Activated CD4-positive, alpha-beta T cell treated with anti-CD3 and anti-CD28 coated beads for 4 hours (primary cell): Measurements from ENCODE around the gene GULP1.
"Not testable (repeated sequence)": the region's sequence is repeated elsewhere in the genome, so short reads cannot be mapped to it uniquely, and the experiment has no call there.

ENCODE experiments used
- DNase-seq, 2 donors: peaks; one replicate each; pipeline ENCODE4 v3.0.0-alpha.2; 2020

Gene GULP1, protein sequence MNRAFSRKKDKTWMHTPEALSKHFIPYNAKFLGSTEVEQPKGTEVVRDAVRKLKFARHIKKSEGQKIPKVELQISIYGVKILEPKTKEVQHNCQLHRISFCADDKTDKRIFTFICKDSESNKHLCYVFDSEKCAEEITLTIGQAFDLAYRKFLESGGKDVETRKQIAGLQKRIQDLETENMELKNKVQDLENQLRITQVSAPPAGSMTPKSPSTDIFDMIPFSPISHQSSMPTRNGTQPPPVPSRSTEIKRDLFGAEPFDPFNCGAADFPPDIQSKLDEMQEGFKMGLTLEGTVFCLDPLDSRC

GRCh38 chr2:188291617-188292347 is at the start of gene GULP1:
GULP1 (plus strand) TSS chr2:188291874; CDS start chr2:188477703, 185,829 bp downstream.
- DNase-seq = no peak

- no peak for DNase-seq
Measured at GRCh38 chr2:188243381-188243780, 48.3 kb upstream of the GULP1 start.

- DNase-seq = no peak
Measured at GRCh38 chr2:188244383-188244782, 47.3 kb upstream of the GULP1 start.

- DNase-seq = no peak
Measured at GRCh38 chr2:188245230-188245629, 46.4 kb upstream of the GULP1 start.

- no peak for DNase-seq
Measured at GRCh38 chr2:188248513-188248912, 43.2 kb upstream of the GULP1 start.

DNA sequence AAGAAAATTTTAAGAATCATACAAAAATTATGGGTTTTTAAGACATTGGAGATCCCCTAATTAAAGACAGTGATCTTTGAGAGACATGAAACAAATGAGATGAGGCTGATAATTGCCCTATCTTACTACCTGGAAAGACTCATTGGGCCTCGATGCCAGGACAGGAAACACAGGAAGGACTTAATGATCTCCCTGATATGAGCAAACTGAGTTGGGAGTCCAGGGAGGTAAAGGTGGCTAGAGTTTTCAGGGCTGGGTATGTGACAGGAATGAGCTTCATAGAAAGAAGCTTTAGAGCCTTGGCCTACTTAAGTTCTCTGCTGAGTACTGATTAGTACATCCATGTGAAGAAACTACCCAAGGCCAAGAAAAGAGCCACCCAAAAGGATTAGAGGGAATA is 40.6 kb upstream of the GULP1 start:
- no peak for DNase-seq

DNA sequence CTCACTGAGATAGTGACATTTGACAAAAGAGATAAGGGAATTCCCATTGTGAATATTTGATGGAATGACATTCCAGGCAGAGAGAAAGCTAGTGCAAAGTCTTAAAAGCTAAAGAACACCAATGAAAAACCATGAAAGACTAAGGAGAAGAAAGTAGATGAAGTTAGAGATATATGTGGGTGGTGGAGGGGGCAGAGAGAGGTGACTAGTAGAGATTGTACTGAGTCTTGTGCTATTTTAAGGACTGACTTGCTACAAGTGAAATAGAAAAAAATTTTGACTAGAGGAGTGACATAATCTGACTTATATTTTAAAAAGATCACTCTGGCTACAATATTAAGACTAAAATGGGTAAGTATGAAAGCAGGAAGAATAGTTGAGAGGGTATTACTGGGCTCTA is 35.3 kb upstream of the GULP1 start:
- DNase-seq = no peak

- no peak for DNase-seq
Measured at GRCh38 chr2:188265315-188265714, 26.4 kb upstream of the GULP1 start.

- DNase-seq = no peak
Measured at GRCh38 chr2:188267776-188268175, 23.9 kb upstream of the GULP1 start.

DNA sequence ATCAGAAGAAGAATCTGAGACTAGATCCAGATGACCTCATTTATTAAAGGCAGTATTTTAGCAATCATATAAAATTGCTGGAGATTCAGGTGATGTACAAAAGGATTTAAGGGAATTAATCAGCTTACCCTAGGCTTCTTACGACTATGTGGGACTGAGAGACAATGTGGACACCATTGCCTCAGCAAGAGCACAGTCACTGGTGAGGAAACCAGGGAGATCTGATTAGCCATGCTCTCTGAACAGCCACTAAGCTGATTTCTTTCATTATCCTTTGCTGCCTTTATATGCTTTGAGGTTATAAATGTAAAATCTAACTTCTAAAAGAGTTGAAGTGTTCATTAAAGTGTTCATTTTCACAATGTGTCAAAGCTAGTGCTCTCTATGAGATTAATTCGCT is 22.7 kb upstream of the GULP1 start:
- DNase-seq = no peak

DNA sequence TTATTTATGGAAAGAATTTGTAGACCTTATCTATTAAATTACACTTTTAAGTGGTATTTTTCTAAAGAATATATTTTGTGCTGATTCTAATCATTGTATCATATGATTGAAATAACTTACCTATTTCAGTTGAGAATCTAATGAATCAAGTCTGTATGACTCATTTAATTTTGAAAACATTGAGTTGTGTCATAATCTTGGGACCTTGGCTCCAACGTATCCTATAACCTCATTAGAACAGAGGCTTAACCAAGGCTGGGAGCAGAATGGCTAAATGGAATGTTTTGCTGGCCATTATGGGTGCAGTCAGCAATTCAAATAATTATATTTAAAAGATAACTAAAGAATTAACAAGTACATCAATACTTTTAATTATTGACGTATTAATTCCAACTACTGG is 19.6 kb upstream of the GULP1 start:
- DNase-seq = no peak

DNA sequence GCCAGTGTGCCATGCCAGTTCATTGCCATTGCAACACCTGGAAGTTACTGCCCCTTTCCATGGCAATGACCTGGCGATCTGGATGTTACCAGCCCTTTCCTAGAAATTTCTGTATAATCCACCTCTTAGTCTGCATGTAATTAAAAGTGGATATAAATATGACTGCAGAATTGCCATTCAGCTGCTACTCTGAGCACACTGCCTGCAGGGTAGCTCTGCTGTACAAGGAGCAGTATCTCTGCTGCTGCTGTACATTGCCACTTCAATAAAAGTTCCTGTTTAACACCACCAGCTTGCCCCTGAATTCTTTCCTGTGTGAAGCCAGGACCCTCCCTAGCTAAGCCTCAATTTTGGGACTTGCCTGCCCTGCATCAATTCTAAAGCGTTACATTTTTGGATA is 17.4 kb upstream of the GULP1 start:
- no peak for DNase-seq

DNA sequence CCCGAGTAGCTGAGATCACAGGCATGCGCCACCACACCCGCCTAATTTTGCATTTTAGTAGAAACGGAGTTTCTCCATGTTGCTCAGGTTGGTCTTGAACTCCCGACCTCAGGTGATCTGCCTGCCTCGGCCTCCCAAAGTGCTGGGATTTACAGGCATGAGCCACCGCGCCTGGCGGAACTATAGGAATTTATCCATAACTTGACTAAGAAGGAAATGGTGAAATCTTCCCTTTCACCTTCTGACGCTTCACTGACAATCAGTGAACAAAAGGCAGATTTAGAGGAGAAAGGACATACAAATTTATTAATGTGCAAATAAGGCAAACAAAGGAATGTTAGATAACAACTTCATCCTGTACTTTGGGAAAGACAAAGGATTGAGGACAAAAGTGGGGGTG is 15.4 kb upstream of the GULP1 start:
- no peak for DNase-seq

GRCh38 chr2:188277786-188278185 is 13.9 kb upstream of the GULP1 start:
- DNase-seq = no peak

GRCh38 chr2:188278388-188279092 is 13.1 kb upstream of the GULP1 start:
- no peak for DNase-seq

GRCh38 chr2:188279093-188279445 is 12.6 kb upstream of the GULP1 start:
- DNase-seq = no peak

DNA sequence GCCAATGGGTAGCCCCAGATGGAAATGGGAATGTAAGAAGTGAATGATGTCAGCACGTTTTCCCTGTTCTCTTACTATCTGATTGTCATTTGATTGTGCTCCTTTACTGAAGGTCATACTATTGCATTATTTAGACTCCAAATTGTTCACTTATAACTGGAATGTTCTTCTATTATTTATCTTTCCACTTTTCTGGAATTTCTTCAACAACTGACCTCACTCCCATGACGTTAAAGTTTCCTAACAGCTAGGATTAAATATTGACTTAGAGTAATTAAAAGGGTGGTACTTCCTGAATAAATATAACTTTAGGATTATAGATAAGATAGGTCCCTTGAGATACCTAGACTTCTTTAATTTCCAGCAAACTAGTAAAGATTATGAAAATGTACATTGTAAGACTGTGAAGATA is 10.9 kb upstream of the GULP1 start:
- no peak for DNase-seq

- DNase-seq = no peak
Measured at GRCh38 chr2:188282907-188283306, 8.8 kb upstream of the GULP1 start.

DNA sequence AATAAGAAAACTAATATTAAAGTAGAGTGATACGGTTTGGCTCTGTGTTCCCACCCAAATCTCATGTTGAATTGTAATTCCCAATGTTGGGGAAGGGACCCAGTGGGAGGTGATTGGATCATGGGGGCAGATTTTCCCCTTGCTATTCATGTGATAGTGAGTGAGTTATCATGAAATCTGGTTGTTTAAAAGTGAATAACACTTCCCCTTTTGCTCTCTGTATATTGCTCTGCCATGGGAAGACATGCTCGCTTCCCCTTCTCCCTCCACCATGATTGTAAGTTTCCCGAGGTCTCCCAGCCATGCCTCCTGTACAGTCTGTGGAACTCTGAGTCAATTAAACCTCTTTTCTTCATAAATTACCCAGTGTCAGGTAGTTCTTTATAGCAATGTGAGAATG is 7.4 kb upstream of the GULP1 start:
- not testable (repeated sequence) for DNase-seq

DNA sequence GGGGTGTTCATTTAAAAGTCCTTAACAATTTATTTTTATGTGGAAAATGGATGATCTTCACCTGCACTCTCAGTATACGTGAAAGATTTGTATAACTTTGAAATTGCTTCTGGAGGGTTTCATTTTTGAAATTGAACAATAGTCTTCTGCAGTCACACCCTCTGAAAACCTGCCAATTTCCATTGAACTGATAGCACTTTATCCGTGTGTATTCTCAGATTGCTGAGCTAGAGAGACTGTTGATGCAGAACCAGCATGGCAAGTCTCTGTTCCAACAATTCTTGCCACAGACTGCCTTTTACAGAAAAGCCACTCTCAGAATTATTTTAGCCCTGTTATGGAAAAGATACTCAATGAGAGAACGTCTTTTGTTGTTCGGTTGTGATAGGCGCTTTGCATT is 6.6 kb upstream of the GULP1 start:
- no peak for DNase-seq

- no peak for DNase-seq
Measured at GRCh38 chr2:188285774-188286173, 5.9 kb upstream of the GULP1 start.

- no peak for DNase-seq
Measured at GRCh38 chr2:188291142-188291616, 495 bp upstream of the GULP1 start.

- DNase-seq = no peak
Measured at GRCh38 chr2:188292348-188293239, 920 bp downstream of the GULP1 start.
